Gastroesophageal sphincter (tissue), 3 donors: ENCODE results near the gene INPP5A.

Source experiments
- EP300 ChIP-seq: sonication (generic); formaldehyde crosslinking; IDR thresholded peaks from one replicate; pipeline ENCODE4 v1.6.1; 2017; ENCODE audit warnings: antibody characterized with exemption, mild to moderate bottlenecking
- POLR2A ChIP-seq, 2 donors: fragments of 450-650 bp; IDR thresholded peaks; one replicate each; pipeline ENCODE4 v1.6.1; 2017; ENCODE audit warnings: antibody characterized with exemption in 2 of 2, mild to moderate bottlenecking in 2 of 2, moderate library complexity in 1 of 2
- POLR2AphosphoS5 ChIP-seq: sonication (generic); formaldehyde crosslinking; IDR thresholded peaks from one replicate; pipeline ENCODE4 v1.6.1; 2017; ENCODE audit warnings: antibody characterized with exemption
- TF ChIP-seq, protein P1 (sequence below), 4 experiments: fragments of 200-600 bp in 2 of 4; fragments of 450-650 bp in 2 of 4; sonication (generic) in 1 of 4; IDR thresholded peaks; one replicate each; pipeline ENCODE4 v1.5.1; 2017 to 2019; ENCODE audit warnings: antibody characterized with exemption in 4 of 4, mild to moderate bottlenecking in 2 of 4, moderate library complexity in 2 of 4

DNA sequence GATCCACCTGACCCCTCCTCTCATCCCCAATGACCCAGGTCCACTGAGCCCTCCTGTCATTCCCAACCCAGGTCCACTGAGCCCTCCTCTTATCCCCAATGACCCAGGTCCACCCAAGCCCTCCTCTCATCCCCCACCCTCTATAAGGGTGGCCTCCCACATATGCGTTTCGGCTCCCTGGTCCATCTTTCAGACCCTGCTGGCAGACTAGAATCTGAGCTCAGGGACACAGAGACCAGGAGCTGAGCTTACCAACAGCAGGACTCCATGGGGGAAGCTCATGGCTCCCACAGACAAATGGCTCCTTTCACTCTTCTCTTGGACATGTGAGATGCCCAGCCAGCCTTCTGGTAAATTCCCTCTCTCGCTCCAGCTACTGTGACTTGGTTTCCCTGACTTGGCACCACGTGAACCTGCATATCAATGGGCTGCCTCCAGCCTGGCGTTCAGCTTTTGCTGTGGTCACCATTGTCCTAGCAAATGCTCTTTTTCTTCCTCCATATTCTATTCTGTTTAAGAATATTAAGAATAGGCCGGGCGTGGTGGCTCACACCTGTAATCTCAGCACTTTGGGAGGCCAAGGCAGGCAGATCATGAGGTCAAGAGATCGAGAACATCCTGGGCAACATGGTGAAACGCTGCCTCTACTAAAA, 24.8 kb upstream of the INPP5A start:
- TF ChIP-seq, protein P1, sequence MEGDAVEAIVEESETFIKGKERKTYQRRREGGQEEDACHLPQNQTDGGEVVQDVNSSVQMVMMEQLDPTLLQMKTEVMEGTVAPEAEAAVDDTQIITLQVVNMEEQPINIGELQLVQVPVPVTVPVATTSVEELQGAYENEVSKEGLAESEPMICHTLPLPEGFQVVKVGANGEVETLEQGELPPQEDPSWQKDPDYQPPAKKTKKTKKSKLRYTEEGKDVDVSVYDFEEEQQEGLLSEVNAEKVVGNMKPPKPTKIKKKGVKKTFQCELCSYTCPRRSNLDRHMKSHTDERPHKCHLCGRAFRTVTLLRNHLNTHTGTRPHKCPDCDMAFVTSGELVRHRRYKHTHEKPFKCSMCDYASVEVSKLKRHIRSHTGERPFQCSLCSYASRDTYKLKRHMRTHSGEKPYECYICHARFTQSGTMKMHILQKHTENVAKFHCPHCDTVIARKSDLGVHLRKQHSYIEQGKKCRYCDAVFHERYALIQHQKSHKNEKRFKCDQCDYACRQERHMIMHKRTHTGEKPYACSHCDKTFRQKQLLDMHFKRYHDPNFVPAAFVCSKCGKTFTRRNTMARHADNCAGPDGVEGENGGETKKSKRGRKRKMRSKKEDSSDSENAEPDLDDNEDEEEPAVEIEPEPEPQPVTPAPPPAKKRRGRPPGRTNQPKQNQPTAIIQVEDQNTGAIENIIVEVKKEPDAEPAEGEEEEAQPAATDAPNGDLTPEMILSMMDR (IDR thresholded peaks at IDR 0.05) = no peak
- TF ChIP-seq POLR2A (IDR thresholded peaks at IDR 0.05) (no peak), EP300 (no peak), POLR2AphosphoS5 (no peak)
